HG03064 (cell line): ENCODE measurements around the gene STRN.
"Not testable (repeated sequence)": the region's sequence is repeated elsewhere in the genome, so short reads cannot be mapped to it uniquely, and the experiment has no call there.

ENCODE experiments used
- ATAC-seq: cut with Tn5 transposase; IDR thresholded peaks from one replicate; pipeline ENCODE4 v1.9.1; 2021; ENCODE audit warnings: low read depth; ENCODE audit not compliant: unreplicated experiment

The STRN gene

GRCh38 chr2:36965206-36965605 lies 1.1 kb downstream of the STRN start:
- no peak for ATAC-seq

- ATAC-seq = no peak
Observed at GRCh38 chr2:36964496-36965058, 1.8 kb downstream of the STRN start.

GRCh38 chr2:36963734-36964133 lies 2.6 kb downstream of the STRN start:
- no peak for ATAC-seq

- ATAC-seq = no peak
Observed at GRCh38 chr2:36963106-36963505, 3.2 kb downstream of the STRN start.

GRCh38 chr2:36960773-36961172 lies 5.6 kb downstream of the STRN start:
- no peak for ATAC-seq

GRCh38 chr2:36960005-36960675 lies 6.2 kb downstream of the STRN start:
- ATAC-seq = no peak

GRCh38 chr2:36954977-36955607 lies 11.2 kb downstream of the STRN start:
- ATAC-seq = no peak

- no peak for ATAC-seq
Observed at GRCh38 chr2:36952748-36953197, 13.6 kb downstream of the STRN start.

- no peak for ATAC-seq
Observed at GRCh38 chr2:36951574-36951973, 14.8 kb downstream of the STRN start.

GRCh38 chr2:36951027-36951518 lies 15.3 kb downstream of the STRN start:
- no peak for ATAC-seq

- ATAC-seq = no peak
Observed at GRCh38 chr2:36949845-36950244, 16.5 kb downstream of the STRN start.

GRCh38 chr2:36945240-36945639 lies 21.1 kb downstream of the STRN start:
- not testable (repeated sequence) for ATAC-seq

GRCh38 chr2:36941867-36942266 lies 24.5 kb downstream of the STRN start:
- no peak for ATAC-seq

GRCh38 chr2:36936526-36936925 lies 29.8 kb downstream of the STRN start:
- not testable (repeated sequence) for ATAC-seq

- ATAC-seq = not testable (repeated sequence)
Observed at GRCh38 chr2:36931688-36932087, 34.6 kb downstream of the STRN start.

GRCh38 chr2:36930787-36931410 lies 35.4 kb downstream of the STRN start:
- ATAC-seq = not testable (repeated sequence)

GRCh38 chr2:36926175-36927132 lies 39.9 kb downstream of the STRN start:
- ATAC-seq = not testable (repeated sequence)

GRCh38 chr2:36922629-36923028 lies 43.7 kb downstream of the STRN start:
- not testable (repeated sequence) for ATAC-seq

GRCh38 chr2:36921984-36922383 lies 44.4 kb downstream of the STRN start:
- ATAC-seq = no peak
